Thoracic aorta (tissue), 2 donors: ENCODE measurements around the gene WNT10A. TPM values are rescaled to one million over a fixed set of nuclear protein-coding genes. Genes with fewer than 3 reads are reported as not detected.

Experiments
- ATAC-seq: fragments of 150-250 bp; one replicate; pipeline ENCODE4 v1.8.0; 2017; ENCODE audit warnings: low read depth; ENCODE audit not compliant: insufficient number of reproducible peaks, low FRiP score
- DNase-seq: peaks from one replicate; pipeline ENCODE4 v3.0.0-alpha.2; 2020; ENCODE audit warnings: low spot score
- H3K27ac ChIP-seq, 2 donors: fragments of 200-600 bp; sonication (generic); 1 replicate in 1 of 2; 2 replicates in 1 of 2; pipeline ENCODE4 v1.5.1; 2016; ENCODE audit warnings: mild to moderate bottlenecking in 2 of 2, moderate library complexity in 2 of 2
- H3K27me3 ChIP-seq: fragments of 200-600 bp; sonication (generic); replicated peaks from 2 replicates; pipeline ENCODE4 v1.6.0; 2016; ENCODE audit warnings: mild to moderate bottlenecking; ENCODE audit not compliant: insufficient read depth
- H3K36me3 ChIP-seq: fragments of 200-600 bp; sonication (generic); one replicate; pipeline ENCODE4 v1.5.1; 2016
- H3K4me1 ChIP-seq, 2 donors: fragments of 200-600 bp; sonication (generic); 1 replicate in 1 of 2; 2 replicates in 1 of 2; pipeline versions ENCODE4 v1.5.1 to v1.6.0; 2016; ENCODE audit warnings: low read depth in 2 of 2, mild to moderate bottlenecking in 1 of 2; ENCODE audit not compliant: control insufficient read depth in 1 of 2
- H3K4me3 ChIP-seq: fragments of 200-600 bp; sonication (generic); 2 replicates; pipeline ENCODE4 v1.5.1; 2016; ENCODE audit warnings: mild to moderate bottlenecking
- H3K9me3 ChIP-seq: fragments of 200-600 bp; sonication (generic); 2 replicates; pipeline ENCODE4 v1.5.1; 2016
- total RNA-seq, 2 donors: library from RNA; depleted of rRNA; stranded (reverse); fragments of >200 nt; gene quantifications; one replicate each; pipeline versions ENCODE4 v1.1.0 to v1.2.3, GENCODE V29; 2016
- TF ChIP-seq, protein P1 (sequence below): fragments of 200-600 bp; sonication (generic); IDR thresholded peaks from one replicate; pipeline ENCODE4 v1.5.1; 2019; ENCODE audit warnings: antibody characterized with exemption

Gene WNT10A
- total RNA-seq, 2 donors from 2014 or later, result 1.6 TPM; not detected in 1

DNA sequence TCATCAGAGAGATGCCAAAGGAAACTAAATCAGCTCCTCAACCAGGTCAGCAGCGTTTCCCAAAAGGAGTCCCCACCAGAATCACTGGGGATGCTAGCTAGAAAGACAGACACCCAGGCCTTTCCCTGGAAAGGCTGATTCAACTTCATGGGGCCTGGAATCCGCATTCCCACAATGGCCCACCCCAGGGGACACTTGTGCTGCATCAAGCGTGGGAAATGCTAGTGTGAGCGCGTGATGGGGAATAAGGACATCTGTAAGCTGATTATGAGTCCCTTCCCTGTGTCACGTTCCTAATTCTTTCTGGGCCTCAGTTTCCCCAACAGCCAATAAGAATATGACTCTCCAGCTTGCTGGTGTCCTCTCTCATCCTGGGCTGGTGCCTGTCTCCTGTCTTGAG lies 2.2 kb upstream of the WNT10A start:
- H3K36me3 ChIP-seq, result no peaks in the 10 kb centered on the region
- peaks cover 9 to 15% of the 10 kb centered on the region in 2 donors for H3K4me1 ChIP-seq
- TF ChIP-seq, protein P1, sequence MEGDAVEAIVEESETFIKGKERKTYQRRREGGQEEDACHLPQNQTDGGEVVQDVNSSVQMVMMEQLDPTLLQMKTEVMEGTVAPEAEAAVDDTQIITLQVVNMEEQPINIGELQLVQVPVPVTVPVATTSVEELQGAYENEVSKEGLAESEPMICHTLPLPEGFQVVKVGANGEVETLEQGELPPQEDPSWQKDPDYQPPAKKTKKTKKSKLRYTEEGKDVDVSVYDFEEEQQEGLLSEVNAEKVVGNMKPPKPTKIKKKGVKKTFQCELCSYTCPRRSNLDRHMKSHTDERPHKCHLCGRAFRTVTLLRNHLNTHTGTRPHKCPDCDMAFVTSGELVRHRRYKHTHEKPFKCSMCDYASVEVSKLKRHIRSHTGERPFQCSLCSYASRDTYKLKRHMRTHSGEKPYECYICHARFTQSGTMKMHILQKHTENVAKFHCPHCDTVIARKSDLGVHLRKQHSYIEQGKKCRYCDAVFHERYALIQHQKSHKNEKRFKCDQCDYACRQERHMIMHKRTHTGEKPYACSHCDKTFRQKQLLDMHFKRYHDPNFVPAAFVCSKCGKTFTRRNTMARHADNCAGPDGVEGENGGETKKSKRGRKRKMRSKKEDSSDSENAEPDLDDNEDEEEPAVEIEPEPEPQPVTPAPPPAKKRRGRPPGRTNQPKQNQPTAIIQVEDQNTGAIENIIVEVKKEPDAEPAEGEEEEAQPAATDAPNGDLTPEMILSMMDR, result no peak
- H3K9me3 ChIP-seq, result no peaks in the 10 kb centered on the region
- H3K27ac ChIP-seq, result no peak overlapping the region
- ATAC-seq (no peak), DNase-seq (no peak)
- H3K4me3 ChIP-seq, result no peak overlapping the region
- H3K27me3 ChIP-seq, result peaks cover 13% of the 10 kb centered on the region

DNA sequence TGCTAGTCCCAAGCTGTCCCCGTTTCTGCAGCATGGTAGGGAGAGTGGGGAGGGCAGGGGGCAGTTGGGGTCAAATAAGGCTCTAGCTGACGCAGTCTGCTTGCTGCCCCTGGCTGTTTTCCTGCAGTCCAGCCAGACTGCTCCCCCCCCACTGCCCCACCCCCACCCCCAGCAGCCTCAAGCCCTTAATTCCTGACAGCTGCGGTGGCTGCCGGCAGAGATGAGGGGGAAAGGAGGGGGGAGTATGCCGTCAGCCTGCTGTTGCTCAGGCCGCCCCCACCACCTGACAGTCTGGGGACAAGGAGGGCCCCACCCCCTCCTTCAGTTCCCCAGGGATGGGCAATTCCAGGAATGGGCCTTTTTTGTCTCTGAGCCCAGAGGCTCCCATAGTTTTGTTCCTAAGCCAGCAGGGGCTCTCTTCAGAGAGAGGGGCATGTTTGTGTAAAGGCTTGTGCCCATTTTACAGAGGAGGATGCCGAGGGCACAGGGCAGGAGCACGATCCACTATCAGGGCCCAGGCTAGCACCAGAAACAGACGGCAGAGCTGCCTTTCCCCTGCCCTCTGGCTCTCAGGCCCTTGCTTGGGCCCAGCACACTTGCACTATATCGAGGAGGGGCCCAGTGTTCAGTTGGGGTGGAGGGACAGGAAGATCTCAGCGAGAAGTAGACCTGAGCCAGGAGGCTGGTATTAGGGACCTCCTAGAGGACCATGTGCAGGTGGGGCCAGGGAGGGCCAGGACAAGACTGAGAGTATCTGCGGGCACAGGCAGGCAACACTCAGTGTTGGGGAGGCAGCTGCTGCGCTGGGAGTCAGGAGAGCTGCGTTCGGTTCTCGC lies 1.5 kb upstream of the WNT10A start:
- Histone ChIP-seq H3K27ac (no peak overlapping the region), H3K4me1 (peaks cover 9 to 15% of the 10 kb centered on the region in 2 donors), H3K9me3 (no peaks in the 10 kb centered on the region), H3K27me3 (peaks cover 9% of the 10 kb centered on the region), H3K4me3 (no peak overlapping the region), H3K36me3 (no peaks in the 10 kb centered on the region)
- DNase-seq (no peak), ATAC-seq (no peak)
- TF ChIP-seq, protein P1, result no peak

DNA sequence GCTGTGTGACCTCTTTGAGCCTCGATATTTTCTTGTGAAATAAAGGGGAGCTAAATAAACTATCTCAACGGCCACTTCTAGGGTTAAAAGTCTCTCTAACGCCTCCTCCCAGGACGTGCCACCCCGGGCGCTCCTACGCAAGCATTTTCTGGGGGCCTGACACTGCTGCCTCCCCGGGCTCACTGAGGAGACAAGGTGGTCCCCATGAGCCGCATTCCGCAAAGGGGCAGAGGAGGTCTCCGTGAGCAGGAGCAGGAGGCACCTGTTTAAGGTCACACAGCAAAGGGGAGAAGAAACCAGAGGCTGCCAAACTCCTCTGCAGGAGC lies 913 bp upstream of the WNT10A start:
- Histone ChIP-seq H3K27ac (no peak overlapping the region), H3K9me3 (no peaks in the 10 kb centered on the region), H3K27me3 (peaks cover 9% of the 10 kb centered on the region), H3K36me3 (no peaks in the 10 kb centered on the region), H3K4me3 (peak overlapping the region; percentile 48), H3K4me1 (peaks cover 9 to 15% of the 10 kb centered on the region in 2 donors)
- no peak for DNase-seq
- no peak for ATAC-seq
- TF ChIP-seq, protein P1, result no peak

DNA sequence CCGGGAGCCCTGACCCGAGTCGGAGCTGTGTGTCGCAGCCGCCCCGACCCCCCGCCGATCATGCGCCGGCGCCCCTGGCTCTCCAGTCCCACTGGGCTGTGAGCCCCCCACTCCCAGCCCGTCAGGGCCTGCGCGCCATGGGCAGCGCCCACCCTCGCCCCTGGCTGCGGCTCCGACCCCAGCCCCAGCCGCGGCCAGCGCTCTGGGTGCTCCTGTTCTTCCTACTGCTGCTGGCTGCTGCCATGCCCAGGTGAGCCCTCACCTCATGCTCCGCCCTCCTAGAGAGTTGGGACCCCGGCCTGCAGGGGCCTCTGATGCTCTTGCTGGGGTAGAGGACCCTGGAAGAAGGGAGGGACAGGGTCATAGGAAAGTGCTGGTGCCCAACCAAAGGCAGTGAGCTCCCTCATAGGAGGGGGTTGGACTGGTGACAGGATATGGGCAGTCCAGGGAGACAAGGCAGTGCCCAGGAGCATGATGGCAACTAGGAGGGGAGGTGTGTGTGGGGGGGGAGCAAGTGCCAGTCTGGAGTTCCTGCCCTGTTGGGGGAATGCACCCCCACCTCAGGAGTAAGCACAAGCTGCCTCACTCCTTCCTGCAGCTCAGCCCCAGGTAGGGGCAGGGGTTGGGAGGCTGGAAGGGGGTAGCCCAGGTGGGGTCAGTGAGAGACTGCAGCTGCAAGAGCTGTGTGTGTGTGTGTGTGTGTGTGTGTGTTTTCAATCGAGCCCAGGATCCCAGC lies 375 bp downstream of the WNT10A start:
- H3K4me3 ChIP-seq, result peak overlapping the region; percentile 48

More for the DNA sequence above, 375 bp downstream of the WNT10A start:
- no peaks in the 10 kb centered on the region for H3K9me3 ChIP-seq
- peaks cover 9 to 15% of the 10 kb centered on the region in 2 donors for H3K4me1 ChIP-seq
- peak overlapping the region in 1 of 2 donors; percentile 22 for H3K27ac ChIP-seq
- TF ChIP-seq, protein P1, result no peak
- no peaks in the 10 kb centered on the region for H3K36me3 ChIP-seq
- ATAC-seq (no peak), DNase-seq (no peak)
- peaks cover 1% of the 10 kb centered on the region for H3K27me3 ChIP-seq
